Liver (tissue), 9 donors: ENCODE data around the gene PDGFA. TPM values are rescaled to one million over a fixed set of nuclear protein-coding genes. Genes with fewer than 3 reads are reported as not detected.

Experiments used
- DNase-seq: peaks from one replicate; pipeline ENCODE4 v3.0.0-alpha.2; 2017; ENCODE audit warnings: low spot score
- H3K27ac ChIP-seq, 2 donors: one replicate each; pipeline ENCODE4 v1.7.0; 2013; ENCODE audit warnings: inconsistent platforms in 2 of 2, low read length in 2 of 2, control low read depth in 1 of 2, low read depth in 1 of 2, mild to moderate bottlenecking in 1 of 2
- H3K27me3 ChIP-seq, 4 donors: one replicate each; pipeline versions ENCODE4 v1.6.1 to v1.7.0; 2013; ENCODE audit warnings: low read length in 3 of 4, inconsistent platforms in 1 of 4, mild to moderate bottlenecking in 1 of 4, moderate library complexity in 1 of 4; ENCODE audit not compliant: control insufficient read depth in 4 of 4, insufficient read depth in 4 of 4
- H3K36me3 ChIP-seq, 4 donors: one replicate each; pipeline versions ENCODE4 v1.6.1 to v1.7.0; 2013; ENCODE audit warnings: low read length in 3 of 4, mild to moderate bottlenecking in 3 of 4, low read depth in 1 of 4, moderate library complexity in 1 of 4; ENCODE audit not compliant: control insufficient read depth in 4 of 4, insufficient read depth in 3 of 4
- H3K4me1 ChIP-seq, 4 donors: one replicate each; pipeline versions ENCODE4 v1.6.1 to v1.7.0; 2013; ENCODE audit warnings: low read length in 3 of 4, mild to moderate bottlenecking in 3 of 4, moderate library complexity in 1 of 4; ENCODE audit not compliant: control insufficient read depth in 4 of 4, insufficient read depth in 4 of 4
- H3K4me3 ChIP-seq, 3 donors: one replicate each; pipeline versions ENCODE4 v1.6.1 to v1.7.0; 2013; ENCODE audit warnings: low read length in 3 of 3, control low read depth in 1 of 3, low read depth in 1 of 3, mild to moderate bottlenecking in 1 of 3
- H3K9ac ChIP-seq, 2 donors: one replicate each; pipeline ENCODE4 v1.7.0; 2013; ENCODE audit warnings: low read length in 2 of 2, mild to moderate bottlenecking in 2 of 2, moderate library complexity in 2 of 2, control low read depth in 1 of 2, low read depth in 1 of 2
- H3K9me3 ChIP-seq, 4 donors: one replicate each; pipeline versions ENCODE4 v1.6.1 to v1.7.0; 2013; ENCODE audit warnings: low read length in 3 of 4; ENCODE audit not compliant: control insufficient read depth in 4 of 4
- ATF3 ChIP-seq: IDR thresholded peaks from 2 replicates; pipeline ENCODE4 v1.6.1; 2016; ENCODE audit warnings: antibody characterized with exemption
- FOXA1 ChIP-seq: IDR thresholded peaks from 2 replicates; pipeline ENCODE4 v1.6.1; 2016; ENCODE audit warnings: antibody characterized with exemption
- FOXA2 ChIP-seq: IDR thresholded peaks from 2 replicates; pipeline ENCODE4 v1.6.1; 2016; ENCODE audit warnings: antibody characterized with exemption
- GABPA ChIP-seq, 2 donors: IDR thresholded peaks in 1 of 2; conservative IDR thresholded peaks in 1 of 2; 2 replicates each; pipeline ENCODE4 v1.6.1; 2016; ENCODE audit warnings: antibody characterized with exemption in 2 of 2, mild to moderate bottlenecking in 1 of 2, moderate library complexity in 1 of 2
- HNF4A ChIP-seq, 2 donors: conservative IDR thresholded peaks; 2 replicates each; pipeline ENCODE4 v1.6.1; 2016; ENCODE audit warnings: antibody characterized with exemption in 2 of 2, mild to moderate bottlenecking in 2 of 2
- HNF4G ChIP-seq: IDR thresholded peaks from 2 replicates; pipeline ENCODE4 v1.6.1; 2016; ENCODE audit warnings: antibody characterized with exemption
- JUND ChIP-seq, 2 donors: IDR thresholded peaks; 2 replicates each; pipeline ENCODE4 v1.6.1; 2016; ENCODE audit warnings: antibody characterized with exemption in 2 of 2
- MAX ChIP-seq: IDR thresholded peaks from 2 replicates; pipeline ENCODE4 v1.6.1; 2016; ENCODE audit warnings: antibody characterized with exemption
- RAD21 ChIP-seq, 2 donors: IDR thresholded peaks; 2 replicates each; pipeline ENCODE4 v1.6.1; 2016; ENCODE audit warnings: antibody characterized with exemption in 2 of 2, mild to moderate bottlenecking in 2 of 2
- REST ChIP-seq: IDR thresholded peaks from 2 replicates; pipeline ENCODE4 v1.6.1; 2016; ENCODE audit warnings: antibody characterized with exemption, mild to moderate bottlenecking
- RXRA ChIP-seq, 2 donors: IDR thresholded peaks; 2 replicates each; pipeline ENCODE4 v1.6.1; 2017 to 2018; ENCODE audit warnings: antibody characterized with exemption in 2 of 2, mild to moderate bottlenecking in 1 of 2
- SP1 ChIP-seq: IDR thresholded peaks from 2 replicates; pipeline ENCODE4 v1.6.1; 2018; ENCODE audit warnings: antibody characterized with exemption, mild to moderate bottlenecking
- TAF1 ChIP-seq: conservative IDR thresholded peaks from 2 replicates; pipeline ENCODE4 v1.6.1; 2016; ENCODE audit warnings: antibody characterized with exemption, mild to moderate bottlenecking
- YY1 ChIP-seq: IDR thresholded peaks from 2 replicates; pipeline ENCODE4 v1.6.1; 2016; ENCODE audit warnings: antibody characterized with exemption, mild to moderate bottlenecking
- ZBTB33 ChIP-seq: IDR thresholded peaks from 2 replicates; pipeline ENCODE4 v1.6.1; 2016; ENCODE audit warnings: antibody characterized with exemption
- WGBS: extraction: QIAGEN DNeasy Blood & Tissue Kit; methylation state at CpG from one replicate; pipeline ENCODE4 v1.1.7; 2013; 5-methylcytosine and 5-hydroxymethylcytosine counted together
- polyA plus RNA-seq, 2 donors: library from polyadenylated mRNA; stranded (reverse) in 1 of 2; unstranded in 1 of 2; fragments of 200-250 nt in 1 of 2; fragments of >200 nt in 1 of 2; fragmentation: Nextera tagmentation in 1 of 2; extraction: Ambion mirVana in 1 of 2; gene quantifications; one replicate each; pipeline versions ENCODE4 v1.2.1 to v1.2.3, GENCODE V29; 2013 to 2015
- total RNA-seq, 2 donors: library from RNA; depleted of rRNA; stranded (reverse); fragments of >200 nt; gene quantifications; one replicate each; pipeline ENCODE4 v1.2.3, GENCODE V29; 2014
- donor health status: healthy.
- donor health status: healthy.
- donor health status: healthy.
- donor health status: healthy.
- donor health status: healthy.

The PDGFA gene
- total and polyA plus RNA-seq, 4 donors = 1.4 to 5.1 (median 2.0) TPM

- no peak for TF ChIP-seq REST
Observed at GRCh38 chr7:511476-512145, 8.0 kb downstream of the PDGFA start (continued).

DNA sequence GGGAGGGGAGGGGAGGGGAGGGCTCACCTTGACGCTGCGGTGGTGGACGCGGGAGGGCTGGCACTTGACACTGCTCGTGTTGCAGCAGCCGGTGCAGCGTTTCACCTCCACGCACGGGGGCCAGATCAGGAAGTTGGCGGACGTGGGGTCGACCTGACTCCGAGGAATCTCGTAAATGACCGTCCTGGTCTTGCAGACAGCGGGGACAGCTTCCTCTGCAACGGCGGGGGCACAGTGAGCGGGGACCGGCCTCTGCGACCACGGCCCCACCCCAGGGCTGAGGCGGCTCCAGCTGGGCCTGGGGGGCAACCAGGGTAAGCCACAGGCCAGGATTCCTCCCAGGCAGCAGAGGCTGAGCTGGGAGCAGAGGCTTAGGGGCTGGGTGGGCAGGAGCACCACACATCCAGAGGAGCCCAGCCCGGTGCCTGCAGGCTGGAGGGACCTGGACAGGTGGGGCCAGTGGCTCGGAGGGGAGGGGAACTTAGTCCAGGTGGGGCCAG lies 8.8 kb downstream of the PDGFA start:
- Histone ChIP-seq H3K27ac (no peak overlapping the region), H3K27me3 (no peaks in the 10 kb centered on the region), H3K4me1 (no peaks in the 10 kb centered on the region), H3K36me3 (peaks cover 0 to 1% (median 0%) of the 10 kb centered on the region in 4 donors), H3K4me3 (no peak overlapping the region), H3K9ac (no peak overlapping the region), H3K9me3 (no peaks in the 10 kb centered on the region)
- 93% methylated on average over 25 of the region's 25 CpGs for WGBS
- no peak for DNase-seq
- TF ChIP-seq HNF4A (conservative IDR thresholded peaks at IDR 0.05) (no peak), RXRA (IDR thresholded peaks at IDR 0.05) (no peak), HNF4G (no peak), FOXA2 (no peak), TAF1 (no peak), GABPA (IDR thresholded peaks at IDR 0.05 in 1 of 2, conservative IDR thresholded peaks at IDR 0.05 in 1 of 2) (no peak), MAX (no peak), YY1 (no peak), ATF3 (no peak), RAD21 (IDR thresholded peaks at IDR 0.05) (no peak), REST (no peak), SP1 (no peak), ZBTB33 (no peak), JUND (IDR thresholded peaks at IDR 0.05) (no peak), FOXA1 (no peak)
